Subcutaneous abdominal adipose tissue (tissue), 5 donors: Measurements from ENCODE around the gene EXPH5.

Source experiments
- H3K27ac ChIP-seq: one replicate; pipeline ENCODE4 v1.7.0; 2013; ENCODE audit warnings: low read depth, mild to moderate bottlenecking, inconsistent platforms, low read length, moderate library complexity
- H3K27me3 ChIP-seq, 5 donors: one replicate each; pipeline ENCODE4 v1.7.0; 2013; ENCODE audit warnings: low read length in 5 of 5, inconsistent platforms in 1 of 5; ENCODE audit not compliant: control insufficient read depth in 5 of 5, insufficient read depth in 4 of 5
- H3K36me3 ChIP-seq, 5 donors: one replicate each; pipeline ENCODE4 v1.7.0; 2013; ENCODE audit warnings: low read length in 5 of 5; ENCODE audit not compliant: control insufficient read depth in 5 of 5, insufficient read depth in 5 of 5
- H3K4me1 ChIP-seq, 5 donors: one replicate each; pipeline ENCODE4 v1.7.0; 2013; ENCODE audit warnings: low read length in 5 of 5, mild to moderate bottlenecking in 3 of 5, moderate library complexity in 1 of 5; ENCODE audit not compliant: control insufficient read depth in 5 of 5, insufficient read depth in 5 of 5
- H3K4me3 ChIP-seq, 5 donors: one replicate each; pipeline ENCODE4 v1.7.0; 2013; ENCODE audit warnings: low read length in 5 of 5, low read depth in 1 of 5
- H3K9ac ChIP-seq, 5 donors: one replicate each; pipeline ENCODE4 v1.7.0; 2013; ENCODE audit warnings: low read length in 5 of 5, mild to moderate bottlenecking in 4 of 5, moderate library complexity in 3 of 5
- H3K9me3 ChIP-seq, 5 donors: one replicate each; pipeline ENCODE4 v1.7.0; 2013; ENCODE audit warnings: low read length in 5 of 5; ENCODE audit not compliant: control insufficient read depth in 5 of 5
- donor health status: healthy.
- donor health status: healthy.
- donor health status: healthy.
- donor health status: healthy.
- donor health status: healthy.

EXPH5 gene

GRCh38 chr11:108486828-108487227, 106.7 kb downstream of the EXPH5 start:
- H3K36me3 ChIP-seq = peaks cover 19 to 60% (median 41%) of the 10 kb centered on the region in 5 donors
- no peak overlapping the region for H3K27ac ChIP-seq
- H3K4me3 ChIP-seq = no peak overlapping the region
- H3K9me3 ChIP-seq = no peaks in the 10 kb centered on the region
- no peak overlapping the region for H3K9ac ChIP-seq
- H3K4me1 ChIP-seq = no peaks in the 10 kb centered on the region
- no peaks in the 10 kb centered on the region for H3K27me3 ChIP-seq

GRCh38 chr11:108486331-108486730, 107.2 kb downstream of the EXPH5 start:
- no peaks in the 10 kb centered on the region for H3K27me3 ChIP-seq
- H3K27ac ChIP-seq = no peak overlapping the region
- H3K4me1 ChIP-seq = no peaks in the 10 kb centered on the region
- H3K9me3 ChIP-seq = no peaks in the 10 kb centered on the region
- H3K4me3 ChIP-seq = no peak overlapping the region
- H3K9ac ChIP-seq = no peak overlapping the region
- H3K36me3 ChIP-seq = peaks cover 21 to 65% (median 41%) of the 10 kb centered on the region in 5 donors

GRCh38 chr11:108483163-108483562, 110.4 kb downstream of the EXPH5 start:
- Histone ChIP-seq H3K4me1 (no peaks in the 10 kb centered on the region), H3K27me3 (no peaks in the 10 kb centered on the region), H3K36me3 (peaks cover 15 to 65% (median 39%) of the 10 kb centered on the region in 5 donors), H3K4me3 (no peak overlapping the region), H3K27ac (no peak overlapping the region), H3K9me3 (no peaks in the 10 kb centered on the region), H3K9ac (no peak overlapping the region)

- Histone ChIP-seq H3K4me1 (no peaks in the 10 kb centered on the region), H3K9me3 (no peaks in the 10 kb centered on the region), H3K27me3 (no peaks in the 10 kb centered on the region), H3K4me3 (no peak overlapping the region), H3K9ac (no peak overlapping the region), H3K27ac (no peak overlapping the region), H3K36me3 (peaks cover 12 to 46% (median 23%) of the 10 kb centered on the region in 5 donors)
These were observed 118.7 kb downstream of the EXPH5 start for GRCh38 chr11:108474664-108475463.

- H3K27ac ChIP-seq = no peak overlapping the region
- no peak overlapping the region for H3K4me3 ChIP-seq
- peaks cover 0 to 6% (median 3%) of the 10 kb centered on the region in 5 donors for H3K4me1 ChIP-seq
- no peak overlapping the region for H3K9ac ChIP-seq
- peaks cover 12 to 34% (median 20%) of the 10 kb centered on the region in 5 donors for H3K36me3 ChIP-seq
- H3K27me3 ChIP-seq = no peaks in the 10 kb centered on the region
- H3K9me3 ChIP-seq = no peaks in the 10 kb centered on the region
These were observed 120.9 kb downstream of the EXPH5 start for GRCh38 chr11:108472681-108473080.

GRCh38 chr11:108468478-108468864, 125.1 kb downstream of the EXPH5 start:
- Histone ChIP-seq H3K4me1 (peaks cover 0 to 13% (median 12%) of the 10 kb centered on the region in 5 donors), H3K9me3 (no peaks in the 10 kb centered on the region), H3K9ac (no peak overlapping the region), H3K36me3 (peaks cover 0 to 3% (median 2%) of the 10 kb centered on the region in 5 donors), H3K4me3 (no peak overlapping the region), H3K27ac (no peak overlapping the region), H3K27me3 (no peaks in the 10 kb centered on the region)

- Histone ChIP-seq H3K27ac (peak within 1 kb of the TSS; percentile 98), H3K27me3 (no peaks in the 10 kb centered on the region), H3K9ac (peak within 1 kb of the TSS; percentile 84 to 99 (median 96)), H3K9me3 (no peaks in the 10 kb centered on the region), H3K4me3 (peak within 1 kb of the TSS; percentile 76 to 92 (median 86)), H3K36me3 (no peaks in the 10 kb centered on the region), H3K4me1 (peaks cover 0 to 13% (median 12%) of the 10 kb centered on the region in 5 donors)
These were observed 126.3 kb downstream of the EXPH5 start, which contains the start of gene C11orf65 for GRCh38 chr11:108467091-108467823. C11orf65 (minus strand) TSS chr11:108467529; CDS start chr11:108461559, 5,970 bp downstream.

- Histone ChIP-seq H3K4me3 (peak overlapping the region; percentile 76 to 92 (median 86)), H3K9ac (peak overlapping the region; percentile 84 to 99 (median 96)), H3K9me3 (no peaks in the 10 kb centered on the region), H3K27me3 (no peaks in the 10 kb centered on the region), H3K27ac (peak overlapping the region; percentile 98), H3K36me3 (no peaks in the 10 kb centered on the region), H3K4me1 (peaks cover 0 to 13% (median 12%) of the 10 kb centered on the region in 5 donors)
These were observed 127.2 kb downstream of the EXPH5 start for GRCh38 chr11:108466405-108466804.
